ELF-1 (cell line): ENCODE data around the gene APOBEC3F.
"Not testable (repeated sequence)": the region's sequence is repeated elsewhere in the genome, so short reads cannot be mapped to it uniquely, and the experiment has no call there.

Experiments used
- DNase-seq: peaks from one replicate; pipeline ENCODE4 v3.0.0-alpha.2; 2016; ENCODE audit warnings: low read depth, low spot score

Gene APOBEC3F

GRCh38 chr22:39072581-39072981 is 31.9 kb downstream of the APOBEC3F start:
- not testable (repeated sequence) for DNase-seq

- DNase-seq: no peak
Measured at GRCh38 chr22:39073981-39074380, 33.3 kb downstream of the APOBEC3F start.

GRCh38 chr22:39076155-39077025 is 35.7 kb downstream of the APOBEC3F start:
- DNase-seq: not testable (repeated sequence)

- peak; percentile 62 for DNase-seq
Measured at GRCh38 chr22:39077026-39077840, 36.6 kb downstream of the APOBEC3F start, which contains the start of gene APOBEC3G. Gene APOBEC3G, plus strand, starts transcription at chr22:39077275. Its CDS starts 87 bp downstream, at chr22:39077362.

GRCh38 chr22:39077912-39078311 is 37.2 kb downstream of the APOBEC3F start:
- not testable (repeated sequence) for DNase-seq

GRCh38 chr22:39078329-39078728 is 37.7 kb downstream of the APOBEC3F start:
- DNase-seq: no peak

- not testable (repeated sequence) for DNase-seq
Measured at GRCh38 chr22:39079054-39079637, 38.5 kb downstream of the APOBEC3F start.

GRCh38 chr22:39080052-39080762 is 39.5 kb downstream of the APOBEC3F start:
- no peak for DNase-seq

- no peak for DNase-seq
Measured at GRCh38 chr22:39081016-39081415, 40.4 kb downstream of the APOBEC3F start.

- no peak for DNase-seq
Measured at GRCh38 chr22:39081598-39081997, 40.9 kb downstream of the APOBEC3F start.

- no peak for DNase-seq
Measured at GRCh38 chr22:39083212-39084165, 42.8 kb downstream of the APOBEC3F start.

GRCh38 chr22:39084666-39085065 is 44.0 kb downstream of the APOBEC3F start:
- DNase-seq: no peak

GRCh38 chr22:39087098-39087497 is 46.4 kb downstream of the APOBEC3F start:
- DNase-seq: no peak

- DNase-seq: peak; percentile 76
Measured at GRCh38 chr22:39087881-39088684, 47.4 kb downstream of the APOBEC3F start.

- no peak for DNase-seq
Measured at GRCh38 chr22:39088685-39089032, 48.0 kb downstream of the APOBEC3F start.

GRCh38 chr22:39089928-39090327 is 49.3 kb downstream of the APOBEC3F start:
- no peak for DNase-seq

GRCh38 chr22:39090426-39091064 is 49.9 kb downstream of the APOBEC3F start:
- no peak for DNase-seq

- DNase-seq: no peak
Measured at GRCh38 chr22:39091126-39092081, 50.7 kb downstream of the APOBEC3F start.
